GM12878 (cell line): Measurements from ENCODE around the gene GDPD2. TPM values are rescaled to one million over a fixed set of nuclear protein-coding genes. Genes with fewer than 3 reads are reported as not detected.
A peak's percentile ranks its signal among the peaks of the same experiment; 100 is the strongest.

Experiments used
- ATAC-seq: fragments of 200-7000 bp; cut with Tn5 transposase; 3 replicates; pipeline ENCODE4 v1.9.1; 2020; ENCODE audit warnings: mild to moderate bottlenecking, moderate library complexity
- BruUV-seq: library from RNA; stranded (reverse); fragments of 400-500 nt; replicated peaks from 2 replicates; lab custom pipeline; 2021; lab: Mats Ljungman, UMichigan
- CTCF ChIA-PET: fragments of 300-600 bp; sonication (Branson Sonifier 250); formaldehyde crosslinking; extraction: SDS; loops from one replicate; lab custom pipeline; 2021; ENCODE audit warnings: inconsistent platforms; lab: Yijun Ruan, JAX
- POLR2A ChIA-PET: fragments of 350-600 bp; formaldehyde crosslinking; extraction: SDS; loops from one replicate; lab custom pipeline; 2021; ENCODE audit warnings: inconsistent platforms; lab: Charles Lee
- RAD21 ChIA-PET: fragments of 300-600 bp; sonication (Branson Sonifier 250); formaldehyde crosslinking; loops from one replicate; lab custom pipeline; 2023; ENCODE audit warnings: antibody characterized with exemption; ENCODE audit not compliant: unreplicated experiment; lab: Charles Lee
- SMC1A ChIA-PET: fragments of 300-600 bp; sonication (Branson Sonifier 250); formaldehyde crosslinking; loops from one replicate; lab custom pipeline; 2023; ENCODE audit not compliant: unreplicated experiment, uncharacterized antibody; lab: Charles Lee
- DNase-seq: peaks from one replicate; pipeline ENCODE4 v3.0.0-alpha.2; 2011; ENCODE audit warnings: low read depth, low spot score
- FAIRE-seq: peaks from 3 replicates; lab custom pipeline; 2011; peaks lifted over from hg19 to GRCh38; lab: Jason Lieb, UNC
- H2AFZ ChIP-seq: 2 replicates; pipeline ENCODE4 v1.6.0; 2011; ENCODE audit warnings: low read depth, low read length, control low read depth; ENCODE audit not compliant: control insufficient read depth
- H3K27ac ChIP-seq: 2 replicates; pipeline ENCODE4 v1.5.1; 2011; ENCODE audit warnings: control low read depth; ENCODE audit not compliant: control insufficient read depth, insufficient read depth
- H3K27me3 ChIP-seq, 2 experiments: replicated peaks in 1 of 2; 2 replicates each; pipeline versions ENCODE4 v1.6.0 to v1.6.1; 2011; ENCODE audit warnings: low read length in 1 of 2; ENCODE audit not compliant: control insufficient read depth in 2 of 2, insufficient read depth in 2 of 2
- H3K36me3 ChIP-seq, 2 experiments: 2 replicates each; pipeline ENCODE4 v1.5.1; 2011; ENCODE audit warnings: low read length in 1 of 2; ENCODE audit not compliant: control insufficient read depth in 2 of 2, insufficient read depth in 2 of 2
- H3K4me1 ChIP-seq: 2 replicates; pipeline ENCODE4 v1.6.1; 2011; ENCODE audit warnings: mild to moderate bottlenecking, low read length, moderate library complexity, mixed read lengths; ENCODE audit not compliant: control insufficient read depth, insufficient read depth
- H3K4me2 ChIP-seq: 2 replicates; pipeline ENCODE4 v1.6.0; 2011; ENCODE audit warnings: control low read depth; ENCODE audit not compliant: control insufficient read depth, insufficient read depth
- H3K4me3 ChIP-seq: fragments of 200-600 bp; sonication (generic); 2 replicates; pipeline ENCODE4 v1.5.1; 2016
- H3K79me2 ChIP-seq: 2 replicates; pipeline ENCODE4 v1.6.0; 2011; ENCODE audit warnings: low read length; ENCODE audit not compliant: control insufficient read depth, insufficient read depth
- H3K9ac ChIP-seq: 2 replicates; pipeline ENCODE4 v1.8.0; 2011; ENCODE audit warnings: low read length, control low read depth, mixed read lengths; ENCODE audit not compliant: control insufficient read depth, insufficient read depth
- H3K9me3 ChIP-seq: replicated peaks from 3 replicates; pipeline ENCODE4 v1.5.1; 2011; ENCODE audit warnings: mild to moderate bottlenecking, low read length; ENCODE audit not compliant: control insufficient read depth, insufficient read depth
- H4K20me1 ChIP-seq: 2 replicates; pipeline ENCODE4 v1.6.0; 2011; ENCODE audit not compliant: control insufficient read depth, insufficient read depth
- ASH2L ChIP-seq: fragments of 300-600, 200-600 bp; sonication (generic); IDR thresholded peaks from 2 replicates; pipeline ENCODE4 v1.6.1; 2017; ENCODE audit warnings: low read depth, mild to moderate bottlenecking, borderline replicate concordance
- GABPA ChIP-seq: IDR thresholded peaks from 2 replicates; pipeline ENCODE4 v1.6.1; 2014; ENCODE audit warnings: antibody characterized with exemption, low read depth, mild to moderate bottlenecking, inconsistent platforms
- MTA2 ChIP-seq: fragments of 450-650 bp; IDR thresholded peaks from 2 replicates; pipeline ENCODE4 v1.6.1; 2016; ENCODE audit warnings: low read depth, mild to moderate bottlenecking, moderate library complexity
- RB1 ChIP-seq: fragments of 450-650 bp; formaldehyde crosslinking; IDR thresholded peaks from 2 replicates; pipeline ENCODE4 v1.6.1; 2017; ENCODE audit warnings: mild to moderate bottlenecking, borderline replicate concordance
- SPI1 ChIP-seq: IDR thresholded peaks from 2 replicates; pipeline ENCODE4 v1.6.1; 2011; ENCODE audit warnings: low read depth, mild to moderate bottlenecking, low read length, moderate library complexity, borderline replicate concordance; ENCODE audit not compliant: insufficient read depth
- TARDBP ChIP-seq: IDR thresholded peaks from 2 replicates; pipeline ENCODE4 v1.6.1; 2016; ENCODE audit warnings: borderline replicate concordance
- ZBED1 ChIP-seq: IDR thresholded peaks from 2 replicates; pipeline ENCODE4 v1.6.1; 2016; ENCODE audit warnings: borderline replicate concordance
- ZNF384 ChIP-seq: IDR thresholded peaks from 2 replicates; pipeline ENCODE4 v1.6.1; 2012; ENCODE audit warnings: low read depth, mild to moderate bottlenecking, low read length, improper control_type of control experiment, borderline replicate concordance
- WGBS: methylation state at CpG from one replicate; pipeline ENCODE4 v1.1.6; 2016; ENCODE audit warnings: low lambda C conversion rate; ENCODE audit not compliant: insufficient replicate concordance, insufficient coverage; ENCODE audit errors: missing lambda C conversion rate; 5-methylcytosine and 5-hydroxymethylcytosine counted together
- in situ Hi-C: fragments of 300-500 bp; cut with MboI; formaldehyde crosslinking; loops from 9 replicates; pipeline ENCODE4 v1.14.3; 2018; ENCODE audit warnings: mixed read lengths
- intact Hi-C: fragments of 100-400 bp; cut with micrococcal nuclease; formaldehyde crosslinking; loops from one replicate; pipeline ENCODE4 v1.14.2; 2022; ENCODE audit not compliant: unreplicated experiment
- polyA plus RNA-seq, 11 experiments: library from polyadenylated mRNA; depleted of rRNA in 4 of 11; unstranded in 6 of 11; stranded (reverse) in 5 of 11; fragments of >200 nt; fragmentation: Nextera tagmentation in 4 of 11; fragmentation: Illumina TruSeq in 1 of 11; extraction: Ambion mirVana in 4 of 11; extraction: Trizol in 1 of 11; gene quantifications; 1 replicate in 1 of 11; 2 replicates in 10 of 11; pipeline versions ENCODE4 v1.2.1 to v1.2.3, GENCODE V29; 2011 to 2016; ENCODE audit warnings: inconsistent platforms in 2 of 11, missing spikeins in 2 of 11, low read depth in 1 of 11
- total RNA-seq, 4 experiments: library from RNA; depleted of rRNA in 3 of 4; stranded (reverse); fragments of >200 nt in 3 of 4; fragmentation: Illumina TruSeq in 1 of 4; extraction: Trizol in 1 of 4; gene quantifications; 2 replicates each; pipeline versions ENCODE4 v1.2.1 to v1.2.3, GENCODE V29; 2013 to 2021
- TF ChIP-seq, protein P1 (sequence below): IDR thresholded peaks from 2 replicates; pipeline ENCODE4 v1.6.1; 2011; ENCODE audit warnings: mild to moderate bottlenecking, low read depth, low read length, moderate library complexity; ENCODE audit not compliant: insufficient replicate concordance
- TF ChIP-seq, protein P2 (sequence below): IDR thresholded peaks from 2 replicates; pipeline ENCODE4 v1.6.1; 2012; ENCODE audit warnings: low read length, inconsistent platforms
- TF ChIP-seq, protein P3 (sequence below): IDR thresholded peaks from 2 replicates; pipeline ENCODE4 v1.6.1; 2011; ENCODE audit warnings: borderline replicate concordance, low read depth, mild to moderate bottlenecking, moderate library complexity, low read length; ENCODE audit not compliant: insufficient read depth, poor library complexity, severe bottlenecking

GDPD2 gene
- total and polyA plus RNA-seq, 10 of the 15 experiments (the other 5 are each of a cell fraction or from before 2014, with no cell fraction given) = 0.04 to 0.11 (median 0.09) TPM; not detected in 7

DNA sequence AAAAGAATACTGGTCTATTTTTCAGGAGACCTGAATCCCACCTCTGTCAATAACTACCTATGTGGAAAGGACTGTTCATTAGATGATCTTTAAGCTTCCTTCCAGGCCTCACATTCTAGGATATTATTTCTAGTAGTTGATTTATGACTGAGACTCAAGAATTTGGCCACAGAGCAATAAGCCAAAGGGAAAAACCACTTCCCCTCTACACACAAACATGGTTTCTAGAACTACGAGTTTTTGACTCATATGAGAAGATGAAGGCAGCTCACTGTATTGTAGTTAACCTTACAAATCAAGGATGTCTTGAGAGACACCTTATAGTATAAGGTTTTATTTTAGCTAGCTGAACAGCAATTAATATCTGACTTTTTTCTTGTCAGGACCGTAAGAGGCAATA is 36.9 kb upstream of the GDPD2 start:
- ChIA-PET RAD21 (no interaction called here), SMC1A (interaction anchor here (0.7 to 1.3 kb wide), 2 partner anchors 12 to 210 kb away, joined by 3 to 4 read pairs; no protein-coding TSS in a partner anchor), POLR2A (interaction anchor here (0.6 kb wide), 1 partner anchor 783 kb away, joined by 3 read pairs; no protein-coding TSS in a partner anchor), CTCF (no interaction called here)
- in situ Hi-C loops = no loop called here
- no peak overlapping the region for H3K9ac ChIP-seq
- WGBS = 31% methylated on average over 2 of the region's 2 CpGs
- no peak overlapping the region for H3K27ac ChIP-seq
- intact Hi-C loops = no loop called here
- no peaks in the 10 kb centered on the region for H3K9me3 ChIP-seq
- no peak overlapping the region for H3K4me2 ChIP-seq
- BruUV-seq = no TSS peak
- TF ChIP-seq MTA2 (no peak), SPI1 (0 out of 2 replicates have a peak, but pooled peaks have one; percentile 2), RB1 (no peak)
- TF ChIP-seq, protein P1, sequence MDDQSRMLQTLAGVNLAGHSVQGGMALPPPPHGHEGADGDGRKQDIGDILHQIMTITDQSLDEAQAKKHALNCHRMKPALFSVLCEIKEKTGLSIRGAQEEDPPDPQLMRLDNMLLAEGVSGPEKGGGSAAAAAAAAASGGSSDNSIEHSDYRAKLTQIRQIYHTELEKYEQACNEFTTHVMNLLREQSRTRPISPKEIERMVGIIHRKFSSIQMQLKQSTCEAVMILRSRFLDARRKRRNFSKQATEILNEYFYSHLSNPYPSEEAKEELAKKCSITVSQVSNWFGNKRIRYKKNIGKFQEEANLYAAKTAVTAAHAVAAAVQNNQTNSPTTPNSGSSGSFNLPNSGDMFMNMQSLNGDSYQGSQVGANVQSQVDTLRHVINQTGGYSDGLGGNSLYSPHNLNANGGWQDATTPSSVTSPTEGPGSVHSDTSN = no peak
- H3K4me1 ChIP-seq = no peaks in the 10 kb centered on the region
- no peak overlapping the region for H3K4me3 ChIP-seq
- ATAC-seq (no peak), DNase-seq (no peak), FAIRE-seq (no peak)
- no peak overlapping the region for H2AFZ ChIP-seq
- H4K20me1 ChIP-seq = no peaks in the 10 kb centered on the region
- no peaks in the 10 kb centered on the region for H3K36me3 ChIP-seq
- no peaks in the 10 kb centered on the region for H3K79me2 ChIP-seq
- no peaks in the 10 kb centered on the region for H3K27me3 ChIP-seq

DNA sequence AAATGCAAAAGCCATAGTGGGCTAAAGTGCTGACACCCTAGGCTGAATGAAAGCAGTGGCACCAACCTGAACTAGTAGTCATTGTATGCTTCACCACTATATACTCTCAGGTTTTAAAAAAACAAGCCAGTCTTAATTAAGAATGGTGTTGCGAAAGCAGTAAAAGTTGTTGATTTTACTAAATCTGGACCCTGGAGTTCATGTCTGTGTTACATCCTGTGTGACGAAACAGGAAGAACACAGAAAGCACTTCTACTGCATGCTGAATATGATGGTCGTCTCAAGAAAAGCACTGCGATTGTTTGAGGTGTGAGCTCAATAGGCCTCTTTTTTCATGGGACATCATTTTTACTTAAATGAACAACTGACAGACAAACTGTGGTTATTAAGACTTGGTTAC is 24.2 kb upstream of the GDPD2 start:
- Histone ChIP-seq H4K20me1 (no peaks in the 10 kb centered on the region), H3K4me1 (no peaks in the 10 kb centered on the region), H3K4me2 (no peak overlapping the region), H3K27ac (no peak overlapping the region), H3K27me3 (no peaks in the 10 kb centered on the region), H3K79me2 (no peaks in the 10 kb centered on the region), H3K4me3 (no peak overlapping the region), H3K9ac (no peak overlapping the region), H2AFZ (no peak overlapping the region), H3K9me3 (no peaks in the 10 kb centered on the region; the same call in 2 of the 3 replicates), H3K36me3 (no peaks in the 10 kb centered on the region; a peak in 1 of 4 replicates)
- DNase-seq (no peak), FAIRE-seq (no peak), ATAC-seq (no peak)
- POLR2A ChIA-PET = no interaction called here
- intact Hi-C loops (no loop called here), in situ Hi-C loops (no loop called here)
- CTCF ChIA-PET = no interaction called here
- 57% methylated on average over 4 of the region's 4 CpGs for WGBS
- RAD21 ChIA-PET = no interaction called here
- BruUV-seq = no TSS peak
- SMC1A ChIA-PET = interaction anchor here (0.6 kb wide), 1 partner anchor 16 kb away, joined by 4 read pairs; no protein-coding TSS in a partner anchor
- TF ChIP-seq, protein P2, sequence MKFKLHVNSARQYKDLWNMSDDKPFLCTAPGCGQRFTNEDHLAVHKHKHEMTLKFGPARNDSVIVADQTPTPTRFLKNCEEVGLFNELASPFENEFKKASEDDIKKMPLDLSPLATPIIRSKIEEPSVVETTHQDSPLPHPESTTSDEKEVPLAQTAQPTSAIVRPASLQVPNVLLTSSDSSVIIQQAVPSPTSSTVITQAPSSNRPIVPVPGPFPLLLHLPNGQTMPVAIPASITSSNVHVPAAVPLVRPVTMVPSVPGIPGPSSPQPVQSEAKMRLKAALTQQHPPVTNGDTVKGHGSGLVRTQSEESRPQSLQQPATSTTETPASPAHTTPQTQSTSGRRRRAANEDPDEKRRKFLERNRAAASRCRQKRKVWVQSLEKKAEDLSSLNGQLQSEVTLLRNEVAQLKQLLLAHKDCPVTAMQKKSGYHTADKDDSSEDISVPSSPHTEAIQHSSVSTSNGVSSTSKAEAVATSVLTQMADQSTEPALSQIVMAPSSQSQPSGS = no peak
- TF ChIP-seq TARDBP = no peak
- no peak for TF ChIP-seq GABPA
- TF ChIP-seq, protein P3, sequence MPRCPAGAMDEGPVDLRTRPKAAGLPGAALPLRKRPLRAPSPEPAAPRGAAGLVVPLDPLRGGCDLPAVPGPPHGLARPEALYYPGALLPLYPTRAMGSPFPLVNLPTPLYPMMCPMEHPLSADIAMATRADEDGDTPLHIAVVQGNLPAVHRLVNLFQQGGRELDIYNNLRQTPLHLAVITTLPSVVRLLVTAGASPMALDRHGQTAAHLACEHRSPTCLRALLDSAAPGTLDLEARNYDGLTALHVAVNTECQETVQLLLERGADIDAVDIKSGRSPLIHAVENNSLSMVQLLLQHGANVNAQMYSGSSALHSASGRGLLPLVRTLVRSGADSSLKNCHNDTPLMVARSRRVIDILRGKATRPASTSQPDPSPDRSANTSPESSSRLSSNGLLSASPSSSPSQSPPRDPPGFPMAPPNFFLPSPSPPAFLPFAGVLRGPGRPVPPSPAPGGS = no peak
- no peak for TF ChIP-seq ASH2L
- no peak for TF ChIP-seq ZNF384
- TF ChIP-seq ZBED1 = no peak
